Mesodermal cell (in vitro differentiated cells): ENCODE data around the gene GOLT1B.

Source experiments
- H3K27ac ChIP-seq: 2 replicates; pipeline ENCODE4 v1.7.0; 2013; ENCODE audit warnings: mild to moderate bottlenecking, low read depth, low read length, moderate library complexity; ENCODE audit not compliant: severe bottlenecking
- H3K36me3 ChIP-seq: 2 replicates; pipeline ENCODE4 v1.7.1; 2013; ENCODE audit warnings: mild to moderate bottlenecking, low read length, moderate library complexity; ENCODE audit not compliant: control insufficient read depth, insufficient read depth
- H3K4me1 ChIP-seq: one replicate; pipeline ENCODE4 v1.7.1; 2013; ENCODE audit warnings: mild to moderate bottlenecking, low read length; ENCODE audit not compliant: insufficient read depth, control insufficient read depth, poor library complexity, severe bottlenecking
- H3K4me3 ChIP-seq: 2 replicates; pipeline ENCODE4 v1.7.0; 2013; ENCODE audit warnings: low read length, control low read depth, mild to moderate bottlenecking; ENCODE audit not compliant: insufficient read depth, poor library complexity, severe bottlenecking; ENCODE audit errors: extremely low read depth
- H3K9me3 ChIP-seq: 2 replicates; pipeline ENCODE4 v1.7.1; 2013; ENCODE audit warnings: mild to moderate bottlenecking, low read length, moderate library complexity; ENCODE audit not compliant: control insufficient read depth
- WGBS, 2 experiments: methylation state at CpG; one replicate each; pipeline ENCODE4 v1.1.5; 2013; ENCODE audit warnings: missing lambda C conversion rate in 2 of 2; ENCODE audit not compliant: insufficient coverage in 2 of 2; 5-methylcytosine and 5-hydroxymethylcytosine counted together

GOLT1B gene

GRCh38 chr12:21521541-21521940 is 20.0 kb downstream of the GOLT1B start:
- peaks cover 4% of the 10 kb centered on the region for H3K9me3 ChIP-seq
- no peaks in the 10 kb centered on the region for H3K36me3 ChIP-seq
- H3K4me3 ChIP-seq, result no peak overlapping the region
- H3K27ac ChIP-seq, result no peak overlapping the region
- 86 to 100% methylated on average over 1 of the region's 1 CpG for WGBS, 2 experiments
- no peaks in the 10 kb centered on the region for H3K4me1 ChIP-seq

GRCh38 chr12:21523148-21523547 is 21.6 kb downstream of the GOLT1B start:
- H3K9me3 ChIP-seq, result peaks cover 4% of the 10 kb centered on the region
- H3K4me3 ChIP-seq, result no peak overlapping the region
- H3K36me3 ChIP-seq, result no peaks in the 10 kb centered on the region
- H3K4me1 ChIP-seq, result no peaks in the 10 kb centered on the region
- no peak overlapping the region for H3K27ac ChIP-seq

GRCh38 chr12:21526053-21526452 is 24.5 kb downstream of the GOLT1B start, which contains the start of gene SPX:
Gene SPX (plus strand): TSS chr12:21526296. CDS start chr12:21526473, 177 bp downstream.
- no peaks in the 10 kb centered on the region for H3K36me3 ChIP-seq
- H3K4me1 ChIP-seq, result no peaks in the 10 kb centered on the region
- peak within 1 kb of the TSS; percentile 53 for H3K4me3 ChIP-seq
- H3K27ac ChIP-seq, result no peak within 1 kb of the TSS
- no CpG with 5 or more reads among the region's 1 CpG for WGBS, 2 experiments
- peaks cover 4% of the 10 kb centered on the region for H3K9me3 ChIP-seq

GRCh38 chr12:21526721-21527345 is 25.2 kb downstream of the GOLT1B start:
- H3K36me3 ChIP-seq, result no peaks in the 10 kb centered on the region

GRCh38 chr12:21527451-21528180 is 26.0 kb downstream of the GOLT1B start:
- H3K4me1 ChIP-seq, result no peaks in the 10 kb centered on the region
- no peak overlapping the region for H3K27ac ChIP-seq
- H3K36me3 ChIP-seq, result no peaks in the 10 kb centered on the region
- peaks cover 4% of the 10 kb centered on the region for H3K9me3 ChIP-seq
- H3K4me3 ChIP-seq, result peak overlapping the region; percentile 53
- WGBS, 2 experiments, result 0 to 1% methylated on average over 29 to 52 of the region's 57 CpGs

More at GRCh38 chr12:21526721-21527345, 25.2 kb downstream of the GOLT1B start:
- 60 to 65% methylated on average over 6 to 9 of the region's 12 CpGs for WGBS, 2 experiments
- Histone ChIP-seq H3K27ac (no peak overlapping the region), H3K4me1 (no peaks in the 10 kb centered on the region), H3K9me3 (peaks cover 4% of the 10 kb centered on the region), H3K4me3 (peak overlapping the region; percentile 53)

GRCh38 chr12:21528953-21529352 is 27.4 kb downstream of the GOLT1B start:
- WGBS, 2 experiments, result 96 to 98% methylated on average over 4 of the region's 5 CpGs
- no peaks in the 10 kb centered on the region for H3K4me1 ChIP-seq

GRCh38 chr12:21529456-21529855 is 27.9 kb downstream of the GOLT1B start:
- Histone ChIP-seq H3K36me3 (no peaks in the 10 kb centered on the region), H3K27ac (no peak overlapping the region), H3K9me3 (no peaks in the 10 kb centered on the region), H3K4me1 (no peaks in the 10 kb centered on the region), H3K4me3 (no peak overlapping the region)
- 71 to 94% methylated on average over 2 of the region's 2 CpGs for WGBS, 2 experiments

More at GRCh38 chr12:21528953-21529352, 27.4 kb downstream of the GOLT1B start:
- H3K9me3 ChIP-seq, result no peaks in the 10 kb centered on the region
- no peak overlapping the region for H3K4me3 ChIP-seq
- no peaks in the 10 kb centered on the region for H3K36me3 ChIP-seq
- H3K27ac ChIP-seq, result no peak overlapping the region

GRCh38 chr12:21538061-21538653 is 36.6 kb downstream of the GOLT1B start:
- no peaks in the 10 kb centered on the region for H3K9me3 ChIP-seq
- H3K4me1 ChIP-seq, result no peaks in the 10 kb centered on the region
- no peaks in the 10 kb centered on the region for H3K36me3 ChIP-seq
- no peak overlapping the region for H3K4me3 ChIP-seq
- H3K27ac ChIP-seq, result no peak overlapping the region
- WGBS, 2 experiments, result 90 to 94% methylated on average over 2 to 4 of the region's 5 CpGs

- H3K4me1 ChIP-seq, result no peaks in the 10 kb centered on the region
- H3K4me3 ChIP-seq, result no peak overlapping the region
- no peaks in the 10 kb centered on the region for H3K9me3 ChIP-seq
- no peaks in the 10 kb centered on the region for H3K36me3 ChIP-seq
- H3K27ac ChIP-seq, result no peak overlapping the region
These were observed 38.2 kb downstream of the GOLT1B start for GRCh38 chr12:21539797-21540196.

GRCh38 chr12:21541773-21542172 is 40.2 kb downstream of the GOLT1B start:
- H3K9me3 ChIP-seq, result no peaks in the 10 kb centered on the region
- H3K4me3 ChIP-seq, result no peak overlapping the region
- peaks cover under 1% of the 10 kb centered on the region for H3K4me1 ChIP-seq
- 94 to 100% methylated on average over 2 of the region's 6 CpGs for WGBS, 2 experiments
- H3K27ac ChIP-seq, result no peak overlapping the region
- no peaks in the 10 kb centered on the region for H3K36me3 ChIP-seq

GRCh38 chr12:21542403-21542802 is 40.8 kb downstream of the GOLT1B start:
- no peaks in the 10 kb centered on the region for H3K36me3 ChIP-seq
- no peaks in the 10 kb centered on the region for H3K9me3 ChIP-seq
- H3K4me1 ChIP-seq, result peaks cover 4% of the 10 kb centered on the region
- H3K4me3 ChIP-seq, result no peak overlapping the region
- no peak overlapping the region for H3K27ac ChIP-seq
- WGBS, 2 experiments, result 93 to 94% methylated on average over 5 of the region's 5 CpGs
